Stimulated activated CD8-positive, alpha-beta memory T cell treated with anti-CD3 and anti-CD28 coated beads, Interleukin-4, amount 100 ng/mL, for 24 hours (primary cell): Measurements from ENCODE around the gene CTAGE15.
"Not testable (repeated sequence)": the region's sequence is repeated elsewhere in the genome, so short reads cannot be mapped to it uniquely, and the experiment has no call there.

Experiments
- DNase-seq: peaks from one replicate; pipeline ENCODE4 v3.0.0-alpha.2; 2020; ENCODE audit warnings: low read depth

The CTAGE15 gene

GRCh38 chr7:143571501-143571900, at the start of gene CTAGE15:
TSS of gene CTAGE15 (plus strand) at chr7:143571801. CDS start at chr7:143571818, 17 bp downstream.
- DNase-seq: not testable (repeated sequence)

GRCh38 chr7:143522309-143522916, 49.2 kb upstream of the CTAGE15 start:
- DNase-seq: not testable (repeated sequence)

GRCh38 chr7:143531169-143531926, 40.3 kb upstream of the CTAGE15 start:
- not testable (repeated sequence) for DNase-seq

DNA sequence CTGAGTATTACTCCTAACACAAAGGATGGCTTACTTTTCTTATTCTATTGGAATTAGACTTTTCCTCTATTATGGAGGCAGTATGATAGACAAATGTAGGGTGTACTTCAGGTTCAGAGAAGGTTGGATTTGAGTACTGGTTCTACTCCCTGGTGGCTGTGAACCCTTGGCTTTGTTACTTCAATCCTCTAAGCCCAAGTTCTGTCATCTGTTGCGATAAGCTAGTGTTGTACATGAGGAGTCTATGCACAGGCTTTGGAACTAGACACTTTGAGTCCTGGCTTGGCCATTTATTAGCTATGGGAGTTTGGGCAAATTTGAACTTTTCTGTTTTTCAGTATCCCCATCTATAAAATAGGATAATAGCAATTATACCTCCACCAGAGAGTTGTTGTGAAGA, 39.7 kb upstream of the CTAGE15 start:
- DNase-seq: not testable (repeated sequence)

GRCh38 chr7:143533213-143533839, 38.3 kb upstream of the CTAGE15 start:
- DNase-seq: not testable (repeated sequence)

GRCh38 chr7:143536443-143536842, 35.2 kb upstream of the CTAGE15 start:
- DNase-seq: not testable (repeated sequence)

DNA sequence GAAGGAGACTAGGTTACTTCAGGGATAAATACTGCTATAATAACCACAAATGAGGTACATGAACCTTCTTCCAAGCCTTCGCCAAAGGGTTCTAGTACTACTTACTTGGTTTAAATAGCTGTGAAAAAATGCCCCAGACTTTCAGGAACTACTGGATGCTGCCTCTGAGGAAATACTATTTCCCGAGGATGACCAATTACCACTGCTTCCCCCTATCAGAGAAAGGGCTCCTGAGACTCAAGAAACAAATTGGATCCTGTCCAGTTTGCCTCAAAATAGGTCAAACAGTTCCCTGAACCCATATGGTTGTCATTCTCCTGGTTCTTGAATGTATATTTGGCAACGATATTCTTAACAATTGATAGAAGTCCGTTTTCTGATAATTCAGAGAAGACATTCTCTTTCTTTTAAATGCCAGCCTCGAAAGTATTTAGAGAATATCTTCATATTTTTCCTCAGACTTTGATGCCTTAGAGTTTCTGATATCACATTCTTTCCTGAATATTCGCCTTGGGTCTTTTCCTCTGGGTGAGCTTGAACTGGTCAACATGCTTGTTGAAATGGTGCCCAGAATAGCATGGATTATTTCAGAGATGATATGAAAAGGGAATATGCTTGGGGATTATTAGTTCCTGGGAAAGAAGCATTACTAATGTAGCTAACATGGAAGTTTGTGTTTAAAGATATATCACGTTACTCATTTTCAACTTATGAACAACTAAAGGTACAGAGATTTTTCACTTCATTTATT, 28.1 kb upstream of the CTAGE15 start:
- DNase-seq: not testable (repeated sequence)

DNA sequence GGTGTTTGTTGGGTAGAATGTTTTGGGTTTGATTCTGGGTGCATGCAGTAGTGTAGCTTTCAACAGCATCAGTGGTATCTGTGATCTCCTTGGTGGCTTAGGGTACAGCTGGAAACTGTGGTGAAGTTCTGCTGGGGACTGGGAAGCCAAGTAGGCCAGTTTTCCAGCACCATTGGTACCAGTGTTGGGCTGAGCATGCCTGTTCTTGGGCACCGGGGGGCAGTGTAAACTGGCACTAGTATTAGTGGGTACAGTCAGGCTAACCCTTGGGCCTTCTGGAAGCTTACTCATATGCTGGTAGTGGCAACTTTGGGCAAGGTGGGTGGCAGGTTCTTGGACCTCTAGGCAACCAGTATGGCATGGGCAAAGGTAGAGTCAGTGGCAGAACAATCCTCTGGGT, 15.6 kb upstream of the CTAGE15 start:
- not testable (repeated sequence) for DNase-seq

DNA sequence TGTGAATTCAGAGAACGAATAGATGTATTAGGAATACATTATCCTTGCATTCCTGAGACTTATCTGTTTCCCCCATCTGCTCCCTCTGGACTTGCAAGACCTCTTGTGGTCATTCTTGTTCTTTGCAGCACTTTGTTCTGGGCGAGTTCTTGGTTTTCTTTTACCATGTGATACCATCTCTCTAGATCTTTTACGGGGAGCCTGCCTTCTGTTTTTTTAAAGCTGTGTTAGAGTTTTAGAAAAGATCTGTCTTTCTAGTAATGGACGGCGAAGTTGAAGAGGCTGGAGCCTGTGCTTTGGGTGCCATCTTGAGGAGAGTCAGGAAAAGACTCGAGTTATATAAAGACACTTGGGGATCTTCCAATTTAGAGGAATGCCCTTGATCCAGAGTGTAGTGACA, 8.3 kb upstream of the CTAGE15 start:
- DNase-seq: not testable (repeated sequence)

DNA sequence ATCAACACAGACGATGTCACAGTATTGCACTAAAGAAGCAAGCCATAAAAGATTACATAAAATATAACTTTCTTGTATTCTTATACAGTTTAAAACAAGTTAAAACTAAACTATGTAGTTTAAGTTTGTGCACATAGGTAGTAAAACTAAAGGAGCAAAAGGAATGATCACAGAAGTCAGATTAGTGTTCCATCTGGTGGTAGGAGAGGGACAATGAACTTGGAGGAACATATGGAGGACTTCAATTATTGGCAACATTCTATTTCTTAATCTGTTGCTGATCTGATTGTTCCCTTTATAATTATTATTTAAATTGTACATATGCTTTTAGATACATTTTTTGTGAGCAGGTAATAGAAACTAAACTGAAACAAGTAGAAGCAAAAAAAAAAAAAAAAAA, 5.6 kb upstream of the CTAGE15 start:
- not testable (repeated sequence) for DNase-seq

DNA sequence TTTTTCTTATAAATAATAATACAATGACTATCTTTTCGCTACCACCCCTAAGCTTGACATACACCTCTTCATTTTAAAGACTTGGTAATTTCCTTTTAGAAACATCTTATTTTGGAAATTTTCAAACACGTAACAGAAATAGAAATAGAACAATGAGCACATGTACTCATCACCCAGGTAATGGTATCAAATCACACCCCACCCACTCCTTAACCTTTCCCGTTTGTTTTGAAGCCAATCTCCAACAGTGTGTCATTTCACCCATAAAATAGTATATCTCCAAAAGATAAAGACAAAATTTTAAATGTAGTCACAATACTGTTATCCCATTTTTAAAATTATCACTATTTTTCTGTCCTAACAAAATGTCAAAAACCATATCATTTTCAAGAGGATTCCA, 16.6 kb downstream of the CTAGE15 start:
- DNase-seq: not testable (repeated sequence)

- DNase-seq: not testable (repeated sequence)
Measured at GRCh38 chr7:143589897-143590296, 18.3 kb downstream of the CTAGE15 start.

DNA sequence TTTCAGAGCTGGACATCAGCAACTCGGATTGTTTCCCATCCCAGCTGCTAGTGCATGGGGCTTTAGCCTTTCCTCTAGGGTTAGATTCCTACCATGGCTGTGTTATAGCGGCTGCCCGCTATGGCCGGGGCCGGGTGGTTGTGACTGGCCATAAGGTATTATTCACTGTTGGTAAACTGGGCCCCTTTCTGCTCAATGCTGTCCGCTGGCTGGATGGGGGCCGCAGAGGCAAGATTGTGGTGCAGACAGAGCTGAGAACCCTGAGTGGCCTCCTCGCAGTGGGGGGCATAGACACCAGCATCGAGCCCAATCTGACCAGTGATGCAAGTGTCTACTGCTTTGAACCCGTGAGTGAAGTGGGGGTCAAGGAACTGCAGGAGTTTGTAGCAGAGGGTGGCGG, 26.5 kb downstream of the CTAGE15 start:
- not testable (repeated sequence) for DNase-seq

GRCh38 chr7:143603549-143603948, 31.9 kb downstream of the CTAGE15 start:
- not testable (repeated sequence) for DNase-seq

- DNase-seq: not testable (repeated sequence)
Measured at GRCh38 chr7:143606088-143606487, 34.5 kb downstream of the CTAGE15 start.

DNA sequence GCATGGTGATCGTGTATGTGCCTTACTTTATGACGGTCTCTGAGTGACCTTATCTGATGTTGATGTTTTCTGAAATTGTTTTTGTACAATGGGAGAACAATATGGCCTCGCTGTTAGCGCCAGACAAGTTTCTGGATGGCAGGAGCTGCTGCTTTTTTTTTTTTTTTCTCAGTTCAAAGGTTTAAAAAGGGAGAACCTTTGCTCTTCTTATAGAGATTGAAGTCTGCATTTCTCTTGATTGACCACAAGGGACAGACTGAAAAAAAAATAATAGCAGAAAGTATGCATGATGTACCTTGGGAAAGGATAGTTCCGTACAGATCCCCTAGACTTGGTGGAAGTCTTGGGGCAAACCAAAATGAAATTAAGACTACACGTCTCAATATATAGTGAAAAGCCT, 43.9 kb downstream of the CTAGE15 start:
- DNase-seq: not testable (repeated sequence)

GRCh38 chr7:143617204-143617603, 45.6 kb downstream of the CTAGE15 start:
- not testable (repeated sequence) for DNase-seq

- DNase-seq: not testable (repeated sequence)
Measured at GRCh38 chr7:143620058-143620457, 48.5 kb downstream of the CTAGE15 start.

- DNase-seq: peak; percentile 49
Measured at GRCh38 chr7:143620646-143621045, 49.0 kb downstream of the CTAGE15 start, which contains the start of gene TCAF2. TSS of gene TCAF2 (plus strand) at chr7:143620974.

DNA sequence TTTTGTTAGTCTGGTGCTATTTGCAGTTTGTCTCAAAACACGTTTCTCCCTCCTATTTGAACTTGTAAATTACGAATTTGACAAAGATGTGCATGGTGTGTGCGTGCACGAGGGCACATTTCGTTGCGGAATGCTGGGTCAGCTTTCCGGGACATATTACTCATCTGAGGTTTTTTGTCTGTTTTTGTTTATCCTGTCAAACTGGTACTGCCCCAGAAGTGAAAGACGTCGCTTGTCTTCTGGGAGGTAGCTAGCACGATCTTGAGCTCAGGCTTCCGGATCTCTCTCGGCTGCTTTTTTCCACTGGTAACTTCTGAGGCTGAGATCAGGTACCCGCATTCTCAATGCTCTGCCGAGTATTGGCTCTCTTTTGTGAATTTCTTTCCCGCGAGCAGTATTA, 49.6 kb downstream of the CTAGE15 start:
- DNase-seq: not testable (repeated sequence)

- DNase-seq: not testable (repeated sequence)
Measured at GRCh38 chr7:143622130-143622529, 50.5 kb downstream of the CTAGE15 start.
